HCT116 (cell line): ENCODE results near the gene PCK2. TPM values are rescaled to one million over a fixed set of nuclear protein-coding genes. Genes with fewer than 3 reads are reported as not detected.

Experiments used
- ATAC-seq: fragments of 200-7000 bp; cut with Tn5 transposase; 2 replicates; pipeline ENCODE4 v1.9.1; 2020; ENCODE audit warnings: mild to moderate bottlenecking, moderate library complexity
- BruUV-seq: library from RNA; stranded (reverse); fragments of 400-500 nt; replicated peaks from 2 replicates; lab custom pipeline; 2021; lab: Mats Ljungman, UMichigan
- CTCF ChIA-PET: fragments of 300-600 bp; sonication (Branson Sonifier 250); formaldehyde crosslinking; loops from one replicate; lab custom pipeline; 2021; ENCODE audit warnings: antibody characterized with exemption; lab: Charles Lee
- POLR2A ChIA-PET: fragments of 300-600, 350-600 bp; sonication (Branson Sonifier 250); formaldehyde crosslinking; loops from one replicate; lab custom pipeline; 2021; ENCODE audit warnings: antibody characterized with exemption; lab: Charles Lee
- RAD21 ChIA-PET, 2 experiments: fragments of 300-600 bp; sonication (Branson Sonifier 250); formaldehyde crosslinking; loops; one replicate each; lab custom pipeline; 2023; ENCODE audit warnings: low total read pairs in 2 of 2; ENCODE audit not compliant: uncharacterized antibody in 2 of 2, unreplicated experiment in 2 of 2, low non-redundant PET in 1 of 2; lab: Charles Lee
- DNase-seq: peaks from one replicate; pipeline ENCODE4 v3.0.0-alpha.2; 2010; ENCODE audit warnings: low read depth, low spot score
- H2AFZ ChIP-seq: fragments of 200-600 bp; shearing (Covaris generic), sonication (generic); 2 replicates; pipeline ENCODE4 v1.6.1; 2017; ENCODE audit warnings: low read depth, mixed run types, mixed read lengths, antibody characterized with exemption, low read length; ENCODE audit not compliant: poor library complexity, severe bottlenecking
- H3K27ac ChIP-seq: 2 replicates; pipeline ENCODE4 v1.5.1; 2012; ENCODE audit warnings: low read depth, low read length
- H3K27me3 ChIP-seq: fragments of 200-600 bp; sonication (generic); 2 replicates; pipeline ENCODE4 v1.6.1; 2016; ENCODE audit warnings: mixed run types, low read length, mixed read lengths; ENCODE audit not compliant: insufficient read depth
- H3K36me3 ChIP-seq, 2 experiments: fragments of 200-500 bp in 1 of 2; fragments of 200-600 bp in 1 of 2; sonication (Bioruptor generic) in 1 of 2; sonication (generic) in 1 of 2; 2 replicates each; pipeline versions ENCODE4 v1.5.1 to v1.6.1; 2014 to 2016; ENCODE audit warnings: low read length in 2 of 2, inconsistent platforms in 1 of 2, mixed read lengths in 1 of 2, mixed run types in 1 of 2; ENCODE audit not compliant: insufficient read depth in 2 of 2, control insufficient read depth in 1 of 2
- H3K4me1 ChIP-seq, 2 experiments: fragments of 200-600 bp in 1 of 2; sonication (generic) in 1 of 2; 2 replicates each; pipeline versions ENCODE4 v1.5.1 to v1.6.1; 2012 to 2017; ENCODE audit warnings: low read length in 2 of 2, inconsistent platforms in 1 of 2, mild to moderate bottlenecking in 1 of 2, mixed read lengths in 1 of 2, mixed run types in 1 of 2, moderate library complexity in 1 of 2; ENCODE audit not compliant: insufficient read depth in 2 of 2, control insufficient read depth in 1 of 2
- H3K4me2 ChIP-seq: fragments of 200-600 bp; sonication (generic); 2 replicates; pipeline ENCODE4 v1.6.1; 2017; ENCODE audit warnings: mixed run types, low read length, mixed read lengths
- H3K4me3 ChIP-seq, 2 experiments: fragments of 200-600 bp in 1 of 2; sonication (generic) in 1 of 2; replicated peaks in 1 of 2; 2 replicates each; pipeline ENCODE4 v1.5.1; 2011 to 2016; ENCODE audit warnings: low read length in 2 of 2, control low read depth in 1 of 2, low read depth in 1 of 2, mild to moderate bottlenecking in 1 of 2, mixed read lengths in 1 of 2, mixed run types in 1 of 2
- H3K79me2 ChIP-seq: fragments of 200-600 bp; sonication (generic); 2 replicates; pipeline ENCODE4 v1.6.1; 2017; ENCODE audit warnings: mild to moderate bottlenecking, mixed run types, low read length, moderate library complexity, mixed read lengths; ENCODE audit not compliant: insufficient read depth
- H3K9ac ChIP-seq: fragments of 200-600 bp; sonication (generic); 2 replicates; pipeline ENCODE4 v1.6.1; 2016; ENCODE audit warnings: low read length, mixed read lengths
- H3K9me2 ChIP-seq: fragments of 200-600 bp; sonication (generic), shearing (Covaris generic); 2 replicates; pipeline ENCODE4 v1.6.1; 2017; ENCODE audit warnings: mixed run types, mild to moderate bottlenecking, moderate library complexity; ENCODE audit not compliant: insufficient read depth
- H3K9me3 ChIP-seq, 2 experiments: fragments of 200-500 bp in 1 of 2; fragments of 200-600 bp in 1 of 2; sonication (Bioruptor generic) in 1 of 2; sonication (generic) in 1 of 2; 2 replicates each; pipeline ENCODE4 v1.6.1; 2014 to 2017; ENCODE audit warnings: low read length in 2 of 2, mixed read lengths in 2 of 2, inconsistent platforms in 1 of 2, low read depth in 1 of 2, mild to moderate bottlenecking in 1 of 2, mixed run types in 1 of 2, moderate library complexity in 1 of 2; ENCODE audit not compliant: control insufficient read depth in 1 of 2, insufficient read depth in 1 of 2
- H4K20me1 ChIP-seq: fragments of 200-600 bp; sonication (generic), shearing (Covaris generic); 2 replicates; pipeline ENCODE4 v1.6.1; 2017; ENCODE audit warnings: mixed run types, mild to moderate bottlenecking, moderate library complexity; ENCODE audit not compliant: insufficient read depth
- ATF3 ChIP-seq: IDR thresholded peaks from 2 replicates; pipeline ENCODE4 v1.6.1; 2012
- CTCF ChIP-seq, 3 experiments: fragments of 200-600 bp in 1 of 3; sonication (generic) in 1 of 3; IDR thresholded peaks in 2 of 3; conservative IDR thresholded peaks in 1 of 3; 2 replicates each; pipeline ENCODE4 v1.5.1; 2012 to 2017; ENCODE audit warnings: low read depth in 2 of 3, low read length in 2 of 3, antibody characterized with exemption in 1 of 3, borderline replicate concordance in 1 of 3, control low read depth in 1 of 3, mild to moderate bottlenecking in 1 of 3, mixed read lengths in 1 of 3, mixed run types in 1 of 3, moderate library complexity in 1 of 3; ENCODE audit not compliant: insufficient read depth in 1 of 3
- EZH2 ChIP-seq: fragments of 200-600 bp; sonication (generic); IDR thresholded peaks from 2 replicates; pipeline ENCODE4 v1.6.1; 2017; ENCODE audit warnings: antibody characterized with exemption, mixed run types
- EZH2phosphoT487 ChIP-seq: fragments of 200-600 bp; IDR thresholded peaks from 2 replicates; pipeline ENCODE4 v1.6.1; 2018; ENCODE audit warnings: antibody characterized with exemption, borderline replicate concordance
- FOSL1 ChIP-seq: IDR thresholded peaks from 2 replicates; pipeline ENCODE4 v1.6.1; 2012; ENCODE audit warnings: low read depth
- MAX ChIP-seq: IDR thresholded peaks from 2 replicates; pipeline ENCODE4 v1.6.1; 2012
- POLR2A ChIP-seq: IDR thresholded peaks from 2 replicates; pipeline ENCODE4 v1.7.0; 2011; ENCODE audit warnings: borderline replicate concordance; ENCODE audit not compliant: insufficient read depth, insufficient read length; ENCODE audit errors: extremely low read depth
- RAD21 ChIP-seq: IDR thresholded peaks from 2 replicates; pipeline ENCODE4 v1.6.1; 2012; ENCODE audit warnings: low read depth, mild to moderate bottlenecking
- SP1 ChIP-seq: IDR thresholded peaks from 2 replicates; pipeline ENCODE4 v1.6.1; 2012; ENCODE audit warnings: low read depth
- YY1 ChIP-seq: IDR thresholded peaks from 2 replicates; pipeline ENCODE4 v1.6.1; 2011; ENCODE audit warnings: low read length, low read depth, moderate library complexity, mild to moderate bottlenecking; ENCODE audit not compliant: insufficient replicate concordance; ENCODE audit errors: extremely low read depth
- ZBTB33 ChIP-seq: IDR thresholded peaks from 2 replicates; pipeline ENCODE4 v1.6.1; 2011; ENCODE audit warnings: mild to moderate bottlenecking, low read length, moderate library complexity; ENCODE audit not compliant: insufficient replicate concordance; ENCODE audit errors: extremely low read depth
- ZFX ChIP-seq: fragments of 450-650 bp; IDR thresholded peaks from 2 replicates; pipeline ENCODE4 v1.6.1; 2017
- ZNF274 ChIP-seq: fragments of 200-500 bp; sonication (Bioruptor generic); IDR thresholded peaks from 2 replicates; pipeline ENCODE4 v1.6.1; 2014; ENCODE audit warnings: mild to moderate bottlenecking, low read depth, low read length, inconsistent platforms
- intact Hi-C: fragments of 100-400 bp; cut with micrococcal nuclease; formaldehyde crosslinking; loops from 2 replicates; pipeline ENCODE4 v1.10.0; 2022
- total RNA-seq: library from RNA; stranded (reverse); gene quantifications from one replicate; pipeline ENCODE4 v1.2.1, GENCODE V29; 2021; ENCODE audit not compliant: unreplicated experiment

The PCK2 gene
- total RNA-seq, 1 experiment from 2014 or later, result 94.1 TPM

- no peak for DNase-seq
- Histone ChIP-seq H4K20me1 (no peaks in the 10 kb centered on the region), H3K9me3 (peaks cover 0 to 5% of the 10 kb centered on the region in 2 experiments; a peak in 1 of 4 replicates), H3K9me2 (no peaks in the 10 kb centered on the region), H3K9ac (peak overlapping the region; percentile 2; the same call in 1 of the 2 replicates), H3K27me3 (no peaks in the 10 kb centered on the region), H3K4me1 (peaks cover 2 to 9% of the 10 kb centered on the region in 2 experiments; a peak in 3 of 4 replicates), H3K27ac (no peak overlapping the region), H3K36me3 (no peaks in the 10 kb centered on the region), H2AFZ (peak overlapping the region; percentile 59)
- intact Hi-C loops, result loop anchor here (1.0 kb wide), 1 partner anchor 94 kb away; no protein-coding TSS in a partner anchor
- CTCF ChIA-PET, result interaction anchor here (0.7 to 5.5 kb wide), 20 partner anchors 10 to 520 kb away, joined by 3 to 116 read pairs (median 5); partner anchors contain the start of genes CARMIL3, DHRS4L2, EMC9 and IRF9
- POLR2A ChIA-PET, result interaction anchor here (0.5 to 1.6 kb wide), 10 partner anchors 15 to 133 kb away, joined by 3 to 18 read pairs (median 4); partner anchors contain the start of genes CARMIL3, PCK2, PSME1 and PSME2
- BruUV-seq, result no TSS peak
- no peak for TF ChIP-seq MAX
- TF ChIP-seq ZFX, result no peak
- no peak for TF ChIP-seq POLR2A
- no peak for TF ChIP-seq YY1
- no peak for TF ChIP-seq RAD21
- TF ChIP-seq EZH2phosphoT487, result no peak
- no peak for TF ChIP-seq SP1
- TF ChIP-seq FOSL1, result no peak
- no peak for TF ChIP-seq ATF3
- TF ChIP-seq EZH2, result no peak
- TF ChIP-seq CTCF (IDR thresholded peaks at IDR 0.05 in 2 of 3, conservative IDR thresholded peaks at IDR 0.05 in 1 of 3; ENCODE audit: borderline replicate concordance in 1 of 3, insufficient read depth in 1 of 3, low read depth in 2 of 3, low read length in 2 of 3), result no peak
- no peak for TF ChIP-seq ZNF274
- TF ChIP-seq ZBTB33, result no peak
- TF ChIP-seq, all 23 proteins: peak for 0
- Histone ChIP-seq H3K4me2 (peak overlapping the region; percentile 50), H3K79me2 (no peaks in the 10 kb centered on the region), H3K4me3 (no peak overlapping the region)
- ATAC-seq, result no peak; the same call in 1 of the 2 replicates
- RAD21 ChIA-PET, result interaction anchor here (0.8 to 2.6 kb wide), 6 partner anchors 14 to 57 kb away, joined by 3 to 26 read pairs (median 7); partner anchors contain the start of genes PCK2 (in 2 of the 2) and CARMIL3 (in 1 of the 2)
Measured at GRCh38 chr14:24108336-24108874, 14.3 kb downstream of the PCK2 start.
